Measurements from ENCODE around the gene AXL.

AXL gene

DNA sequence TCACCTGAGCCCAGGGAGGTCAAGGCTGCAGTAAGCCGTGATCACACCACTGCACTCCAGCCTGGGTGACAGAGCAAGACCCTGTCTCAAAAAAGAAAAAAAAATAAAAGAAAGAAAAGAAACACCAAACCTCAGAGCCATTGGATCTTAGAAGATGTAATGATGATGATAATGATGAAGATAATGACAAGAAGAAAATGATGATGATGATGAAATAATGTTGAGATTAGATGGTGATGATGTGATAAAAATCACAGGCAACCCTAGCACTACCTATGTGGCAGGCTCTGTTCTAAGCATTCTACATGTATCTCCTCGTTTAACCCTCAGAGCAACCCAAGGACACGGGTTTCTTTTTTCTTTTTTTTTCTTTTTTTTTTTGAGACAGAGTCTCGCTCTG is 25.1 kb downstream of the AXL start:
- Histone ChIP-seq H3K4me1 (ENCODE audit: control insufficient read depth, low read depth, low read length) (no peaks in the 10 kb centered on the region), H3K9ac (ENCODE audit: low read length) (no peak overlapping the region), H3K27me3 (ENCODE audit: control insufficient read depth, insufficient read depth, low read length) (no peaks in the 10 kb centered on the region), H3K36me3 (ENCODE audit: control insufficient read depth, low read depth, low read length) (peaks cover 16% of the 10 kb centered on the region), H3K4me3 (ENCODE audit: low read length) (no peak overlapping the region), H3K27ac (ENCODE audit: low read length) (no peak overlapping the region), H3K9me3 (ENCODE audit: control insufficient read depth, low read depth, low read length) (no peaks in the 10 kb centered on the region)

DNA sequence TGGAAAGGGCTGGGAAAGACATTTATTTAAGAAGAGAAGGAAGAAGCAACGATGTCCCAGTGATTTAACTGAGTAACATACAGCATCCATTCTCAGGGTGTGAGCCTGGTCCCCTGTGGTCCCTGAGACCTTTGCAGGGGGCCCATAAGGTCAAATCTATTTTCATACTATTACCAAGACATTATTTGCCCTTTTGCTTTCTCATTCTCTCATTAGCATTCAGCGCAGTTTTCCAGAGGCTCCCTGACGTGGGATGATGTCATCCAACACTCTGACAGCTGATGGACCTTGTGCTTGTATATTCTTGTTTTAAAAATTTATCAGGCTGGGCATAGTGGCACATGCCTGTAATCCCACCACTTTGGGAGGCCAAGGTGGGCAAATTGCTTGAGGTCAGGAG is 26.8 kb downstream of the AXL start:
- Histone ChIP-seq H3K4me1 (ENCODE audit: control insufficient read depth, low read depth, low read length) (no peaks in the 10 kb centered on the region), H3K36me3 (ENCODE audit: control insufficient read depth, low read depth, low read length) (peaks cover 22% of the 10 kb centered on the region), H3K4me3 (ENCODE audit: low read length) (no peak overlapping the region), H3K27ac (ENCODE audit: low read length) (no peak overlapping the region), H3K27me3 (ENCODE audit: control insufficient read depth, insufficient read depth, low read length) (no peaks in the 10 kb centered on the region), H3K9me3 (ENCODE audit: control insufficient read depth, low read depth, low read length) (no peaks in the 10 kb centered on the region), H3K9ac (ENCODE audit: low read length) (no peak overlapping the region)

DNA sequence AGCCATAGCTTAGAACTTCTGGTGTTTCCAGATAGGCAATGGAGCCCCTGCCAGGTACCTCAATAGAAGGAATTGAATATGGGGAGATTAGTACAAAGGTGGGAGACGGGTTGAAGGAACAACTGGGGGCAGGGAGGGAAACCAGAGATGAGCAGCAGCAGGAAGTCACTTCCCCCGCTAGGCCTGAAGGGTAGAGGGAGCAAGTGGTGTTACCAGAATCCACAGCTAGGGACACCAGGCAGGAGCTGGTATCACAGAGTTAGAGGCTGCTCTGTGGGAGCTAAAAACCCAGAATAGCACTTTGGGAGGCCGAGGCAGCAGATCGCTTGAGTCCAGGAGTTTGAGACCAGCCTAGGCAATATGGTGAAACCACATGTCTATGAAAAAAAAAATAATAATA is 29.9 kb downstream of the AXL start:
- no peak overlapping the region for H3K27ac ChIP-seq (ENCODE audit: low read length)
- H3K9me3 ChIP-seq (ENCODE audit: control insufficient read depth, low read depth, low read length), result no peaks in the 10 kb centered on the region
- H3K4me1 ChIP-seq (ENCODE audit: control insufficient read depth, low read depth, low read length), result no peaks in the 10 kb centered on the region
- H3K27me3 ChIP-seq (ENCODE audit: control insufficient read depth, insufficient read depth, low read length), result no peaks in the 10 kb centered on the region
- no peak overlapping the region for H3K4me3 ChIP-seq (ENCODE audit: low read length)
- H3K9ac ChIP-seq (ENCODE audit: low read length), result no peak overlapping the region
- H3K36me3 ChIP-seq (ENCODE audit: control insufficient read depth, low read depth, low read length), result peaks cover 19% of the 10 kb centered on the region

DNA sequence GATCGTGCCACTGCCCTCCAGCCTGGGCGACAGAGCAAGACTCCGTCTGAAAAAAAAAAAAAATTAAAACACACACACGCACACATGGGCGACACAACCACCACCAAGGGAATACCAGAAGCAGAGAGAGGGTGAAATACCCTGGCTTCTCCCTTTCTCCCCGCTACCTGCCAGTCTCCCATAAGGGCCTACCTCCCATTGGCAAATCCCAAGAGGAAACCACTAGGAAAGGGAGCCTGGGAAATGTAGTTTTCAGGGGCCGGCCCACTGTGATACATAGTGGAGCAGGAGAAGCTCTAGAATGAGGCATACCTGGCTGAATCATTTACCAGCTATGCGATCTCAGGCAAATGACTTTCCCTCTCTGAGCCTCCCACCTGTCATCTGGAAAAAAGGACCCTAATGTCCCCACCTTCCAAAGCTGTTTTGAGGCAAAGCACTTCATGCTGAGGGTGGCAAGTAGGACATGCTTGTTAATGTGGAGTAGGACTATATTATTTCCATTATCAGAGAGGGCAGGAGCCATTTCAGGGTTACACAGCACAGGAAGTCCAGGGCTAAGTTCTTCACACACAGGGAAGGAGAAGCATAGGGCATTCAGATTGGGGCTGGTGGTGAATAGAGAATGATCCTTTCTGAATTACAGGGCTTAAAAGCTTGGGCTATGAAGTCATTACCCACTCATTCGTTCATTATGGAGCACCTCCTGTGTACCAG is 30.8 kb downstream of the AXL start:
- H3K9ac ChIP-seq (ENCODE audit: low read length), result no peak overlapping the region
- no peaks in the 10 kb centered on the region for H3K4me1 ChIP-seq (ENCODE audit: control insufficient read depth, low read depth, low read length)
- no peaks in the 10 kb centered on the region for H3K9me3 ChIP-seq (ENCODE audit: control insufficient read depth, low read depth, low read length)
- no peak overlapping the region for H3K4me3 ChIP-seq (ENCODE audit: low read length)
- H3K27ac ChIP-seq (ENCODE audit: low read length), result no peak overlapping the region
- peaks cover 19% of the 10 kb centered on the region for H3K36me3 ChIP-seq (ENCODE audit: control insufficient read depth, low read depth, low read length)
- no peaks in the 10 kb centered on the region for H3K27me3 ChIP-seq (ENCODE audit: control insufficient read depth, insufficient read depth, low read length)

DNA sequence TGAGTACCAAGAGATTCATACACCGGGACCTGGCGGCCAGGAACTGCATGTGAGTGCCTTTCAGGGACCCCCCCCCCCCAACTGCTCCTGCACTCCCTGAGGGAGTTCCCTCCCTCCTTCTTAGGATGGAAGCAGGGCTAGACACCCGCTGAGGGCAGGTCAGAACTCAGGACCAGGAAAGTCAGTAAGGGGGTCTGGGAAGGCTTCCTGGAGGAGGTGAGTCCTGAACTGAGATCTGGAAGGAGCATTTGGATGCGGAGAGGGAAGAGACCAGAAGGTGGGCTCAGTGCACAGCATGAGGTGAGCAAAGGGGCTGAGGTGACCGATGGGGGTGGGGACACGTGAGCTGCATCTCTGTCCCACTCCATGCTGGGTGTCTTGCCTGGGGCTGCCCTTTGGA is 34.6 kb downstream of the AXL start:
- no peak overlapping the region for H3K9ac ChIP-seq (ENCODE audit: low read length)
- no peak overlapping the region for H3K4me3 ChIP-seq (ENCODE audit: low read length)
- no peak overlapping the region for H3K27ac ChIP-seq (ENCODE audit: low read length)
- H3K36me3 ChIP-seq (ENCODE audit: control insufficient read depth, low read depth, low read length), result peaks cover 28% of the 10 kb centered on the region
- H3K9me3 ChIP-seq (ENCODE audit: control insufficient read depth, low read depth, low read length), result no peaks in the 10 kb centered on the region
- no peaks in the 10 kb centered on the region for H3K27me3 ChIP-seq (ENCODE audit: control insufficient read depth, insufficient read depth, low read length)
- H3K4me1 ChIP-seq (ENCODE audit: control insufficient read depth, low read depth, low read length), result no peaks in the 10 kb centered on the region

DNA sequence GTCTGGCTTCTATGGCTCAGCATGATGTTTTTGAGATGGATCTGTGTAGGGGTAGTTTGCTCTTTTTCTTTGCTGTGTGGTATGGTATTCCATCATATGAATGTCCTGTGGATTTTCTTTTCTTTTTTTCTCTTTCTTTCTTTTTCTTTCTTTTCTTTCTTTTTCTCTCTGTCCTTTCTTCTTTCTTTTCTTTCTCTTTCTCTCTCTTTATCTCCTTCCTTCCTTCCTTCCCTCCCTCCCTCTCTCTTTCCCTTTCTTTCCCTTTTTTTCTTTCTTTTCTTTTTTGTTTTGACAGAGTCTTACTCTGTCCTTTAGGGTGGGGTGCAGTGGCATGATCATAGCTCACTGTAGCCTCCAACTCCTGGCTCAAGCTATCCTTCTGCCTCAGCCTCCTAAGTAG is 36.1 kb downstream of the AXL start:
- Histone ChIP-seq H3K27me3 (ENCODE audit: control insufficient read depth, insufficient read depth, low read length) (no peaks in the 10 kb centered on the region), H3K36me3 (ENCODE audit: control insufficient read depth, low read depth, low read length) (peaks cover 26% of the 10 kb centered on the region), H3K27ac (ENCODE audit: low read length) (no peak overlapping the region), H3K4me1 (ENCODE audit: control insufficient read depth, low read depth, low read length) (no peaks in the 10 kb centered on the region), H3K9ac (ENCODE audit: low read length) (no peak overlapping the region), H3K9me3 (ENCODE audit: control insufficient read depth, low read depth, low read length) (no peaks in the 10 kb centered on the region), H3K4me3 (ENCODE audit: low read length) (no peak overlapping the region)

DNA sequence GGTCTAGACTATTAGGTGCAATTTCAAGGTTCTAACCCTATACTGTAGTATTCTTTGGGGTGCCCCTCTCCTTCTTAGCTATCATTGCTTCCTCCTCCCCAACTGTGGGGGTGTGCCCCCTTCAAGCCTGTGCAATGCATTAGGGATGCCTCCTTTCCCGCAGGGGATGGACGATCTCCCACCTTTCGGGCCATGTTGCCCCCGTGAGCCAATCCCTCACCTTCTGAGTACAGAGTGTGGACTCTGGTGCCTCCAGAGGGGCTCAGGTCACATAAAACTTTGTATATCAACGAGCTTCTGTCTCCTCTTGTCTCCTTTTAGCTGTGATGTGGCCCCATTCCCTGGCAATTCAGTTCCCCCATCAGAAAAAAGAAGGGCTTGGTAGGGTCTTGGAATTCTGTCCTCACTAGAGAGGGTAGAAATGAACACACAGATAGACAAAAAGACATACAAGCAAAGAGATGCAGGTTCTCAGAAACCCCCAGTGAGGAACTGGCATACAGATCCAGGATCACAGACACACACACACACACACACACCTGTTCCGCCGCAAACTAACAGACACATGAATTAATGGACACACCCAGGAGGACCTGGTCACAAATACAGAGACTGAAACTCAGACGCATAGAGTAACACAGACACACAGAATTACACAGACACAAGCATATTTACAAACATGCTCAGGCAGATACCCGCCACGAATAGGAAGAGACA is 42.6 kb downstream of the AXL start:
- no peaks in the 10 kb centered on the region for H3K27me3 ChIP-seq (ENCODE audit: control insufficient read depth, insufficient read depth, low read length)
- H3K9me3 ChIP-seq (ENCODE audit: control insufficient read depth, low read depth, low read length), result no peaks in the 10 kb centered on the region
- peaks cover 3% of the 10 kb centered on the region for H3K4me1 ChIP-seq (ENCODE audit: control insufficient read depth, low read depth, low read length)
- peaks cover 11% of the 10 kb centered on the region for H3K36me3 ChIP-seq (ENCODE audit: control insufficient read depth, low read depth, low read length)
- no peak overlapping the region for H3K9ac ChIP-seq (ENCODE audit: low read length)
- H3K27ac ChIP-seq (ENCODE audit: low read length), result no peak overlapping the region
- peak overlapping the region; percentile 92 for H3K4me3 ChIP-seq (ENCODE audit: low read length)

DNA sequence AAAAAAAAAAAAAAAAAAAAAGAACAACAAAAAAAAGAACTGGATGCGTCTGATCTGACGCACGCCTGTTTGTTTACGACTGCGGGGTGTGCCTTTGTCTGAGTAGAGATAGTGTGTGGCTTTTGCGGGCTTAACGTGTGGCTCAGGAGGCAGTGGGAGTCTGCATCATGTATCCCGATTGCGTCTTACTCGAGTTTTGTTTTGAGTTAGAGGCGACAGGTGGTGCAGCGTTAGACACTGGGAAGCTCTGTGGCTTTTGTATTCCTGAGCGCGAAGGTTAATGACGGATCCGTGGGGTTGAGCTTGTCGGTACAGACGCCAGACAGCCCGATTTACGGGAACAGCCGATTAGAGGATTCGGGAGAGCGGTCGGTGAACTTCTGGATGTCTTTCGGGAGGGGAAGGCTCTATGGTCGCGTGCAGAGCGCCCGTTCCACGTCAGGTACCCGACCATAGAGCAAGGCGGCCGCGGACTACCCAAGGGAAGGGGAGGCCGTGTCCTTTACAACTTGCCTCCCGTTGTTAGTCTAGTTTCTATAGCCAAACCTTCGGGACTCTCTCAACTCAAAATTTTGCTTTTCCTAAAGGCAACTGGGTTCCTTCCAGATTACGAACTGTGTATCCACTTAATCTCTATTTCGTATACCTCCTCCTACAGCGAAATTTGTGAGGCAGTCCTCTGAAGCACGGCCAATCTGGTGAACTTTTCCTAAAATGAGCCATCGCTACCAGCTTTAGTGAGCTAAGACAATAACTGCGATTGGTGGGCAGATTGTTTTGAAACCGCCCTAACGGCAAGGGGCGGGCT is 44.2 kb downstream of the AXL start:
- Histone ChIP-seq H3K36me3 (ENCODE audit: control insufficient read depth, low read depth, low read length) (peaks cover 13% of the 10 kb centered on the region), H3K4me1 (ENCODE audit: control insufficient read depth, low read depth, low read length) (peaks cover 5% of the 10 kb centered on the region), H3K9ac (ENCODE audit: low read length) (peak overlapping the region; percentile 91), H3K4me3 (ENCODE audit: low read length) (peak overlapping the region; percentile 92), H3K9me3 (ENCODE audit: control insufficient read depth, low read depth, low read length) (no peaks in the 10 kb centered on the region), H3K27me3 (ENCODE audit: control insufficient read depth, insufficient read depth, low read length) (no peaks in the 10 kb centered on the region), H3K27ac (ENCODE audit: low read length) (peak overlapping the region; percentile 92)

DNA sequence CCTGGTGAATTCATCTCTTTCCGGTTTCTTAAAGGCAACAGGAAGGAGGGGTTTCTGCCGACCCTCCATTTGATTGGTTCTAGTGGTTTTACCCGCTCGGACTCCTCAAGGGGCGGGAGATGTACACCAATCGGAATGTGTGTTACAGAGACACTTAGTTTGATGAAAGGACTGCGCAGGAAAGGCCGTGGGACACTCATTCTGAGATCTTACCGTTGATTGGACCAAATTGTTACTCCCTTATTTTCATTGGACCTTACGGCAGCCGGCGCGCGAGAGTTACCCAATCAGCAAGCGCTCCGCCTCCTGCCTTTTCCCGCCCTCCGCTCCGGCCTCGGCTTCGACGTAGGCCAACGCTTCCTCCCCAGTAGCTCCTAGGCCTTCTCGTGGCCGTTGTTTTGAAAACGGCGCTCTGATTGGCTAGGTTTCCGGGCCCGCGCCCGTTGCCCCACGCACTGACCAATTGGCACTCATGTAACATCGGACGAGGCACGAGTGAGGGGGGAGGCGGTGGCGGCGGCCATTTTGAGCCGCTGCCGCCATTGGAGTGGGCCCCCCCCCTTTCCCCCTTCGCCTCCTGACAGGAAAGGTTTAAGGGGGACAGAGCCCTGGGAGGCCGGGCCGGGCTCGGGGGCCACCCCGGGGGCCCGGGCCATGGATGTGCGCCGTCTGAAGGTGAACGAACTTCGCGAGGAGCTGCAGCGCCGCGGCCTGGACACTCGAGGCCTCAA is 45.0 kb downstream of the AXL start, which contains the start of gene HNRNPUL1:
Gene HNRNPUL1 (plus strand): TSS at position 523 of the 731 bp plus-strand sequence. CDS start 132 bp downstream, at position 655.
- peaks cover 20% of the 10 kb centered on the region for H3K36me3 ChIP-seq (ENCODE audit: control insufficient read depth, low read depth, low read length)
- peak within 1 kb of the TSS; percentile 92 for H3K27ac ChIP-seq (ENCODE audit: low read length)
- peak within 1 kb of the TSS; percentile 92 for H3K4me3 ChIP-seq (ENCODE audit: low read length)
- H3K27me3 ChIP-seq (ENCODE audit: control insufficient read depth, insufficient read depth, low read length), result no peaks in the 10 kb centered on the region
- peaks cover 5% of the 10 kb centered on the region for H3K4me1 ChIP-seq (ENCODE audit: control insufficient read depth, low read depth, low read length)
- H3K9ac ChIP-seq (ENCODE audit: low read length), result peak within 1 kb of the TSS; percentile 98
- no peaks in the 10 kb centered on the region for H3K9me3 ChIP-seq (ENCODE audit: control insufficient read depth, low read depth, low read length)

DNA sequence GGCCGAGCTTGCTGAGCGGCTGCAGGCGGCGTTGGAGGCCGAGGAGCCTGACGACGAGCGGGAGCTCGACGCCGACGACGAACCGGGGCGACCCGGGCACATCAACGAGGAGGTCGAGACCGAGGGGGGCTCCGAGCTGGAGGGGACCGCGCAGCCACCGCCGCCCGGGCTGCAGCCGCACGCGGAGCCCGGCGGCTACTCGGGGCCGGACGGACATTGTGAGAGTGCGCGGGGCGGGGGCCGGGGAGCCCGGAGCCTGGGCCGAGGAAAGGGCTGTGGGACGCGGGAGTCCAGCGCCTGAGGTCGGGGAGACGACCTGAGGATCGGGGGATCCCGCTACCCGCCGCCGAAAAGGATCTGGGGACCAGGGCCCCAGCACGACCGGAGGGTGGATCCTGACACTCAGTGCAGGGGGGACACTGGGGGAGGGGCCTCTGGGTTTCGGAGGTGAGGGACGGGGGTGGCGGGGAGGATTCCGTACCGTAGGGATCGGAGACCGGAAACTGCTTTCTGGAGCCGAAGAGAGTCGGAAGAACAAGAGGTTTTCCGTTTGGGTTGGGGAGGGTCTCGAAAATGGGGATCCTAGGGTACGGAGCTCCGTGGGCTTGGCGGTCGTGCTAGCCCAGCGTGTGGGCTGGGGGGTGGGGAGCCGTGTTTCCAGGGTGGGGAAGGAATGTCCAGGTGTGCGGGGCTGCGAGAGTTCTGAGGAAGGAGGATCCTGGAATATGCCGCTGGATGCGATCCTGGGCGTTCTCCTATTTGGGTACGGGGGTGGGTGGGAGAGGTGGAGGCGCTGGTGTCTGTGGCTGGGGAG is 45.8 kb downstream of the AXL start:
- Histone ChIP-seq H3K27me3 (ENCODE audit: control insufficient read depth, insufficient read depth, low read length) (no peaks in the 10 kb centered on the region), H3K36me3 (ENCODE audit: control insufficient read depth, low read depth, low read length) (peaks cover 28% of the 10 kb centered on the region), H3K27ac (ENCODE audit: low read length) (peak overlapping the region; percentile 90), H3K4me3 (ENCODE audit: low read length) (peak overlapping the region; percentile 87), H3K9ac (ENCODE audit: low read length) (peak overlapping the region; percentile 98), H3K9me3 (ENCODE audit: control insufficient read depth, low read depth, low read length) (no peaks in the 10 kb centered on the region), H3K4me1 (ENCODE audit: control insufficient read depth, low read depth, low read length) (peaks cover 5% of the 10 kb centered on the region)

All from iPS-18a (cell line).